ENCODE data around the gene KCNJ16.

Gene KCNJ16

DNA sequence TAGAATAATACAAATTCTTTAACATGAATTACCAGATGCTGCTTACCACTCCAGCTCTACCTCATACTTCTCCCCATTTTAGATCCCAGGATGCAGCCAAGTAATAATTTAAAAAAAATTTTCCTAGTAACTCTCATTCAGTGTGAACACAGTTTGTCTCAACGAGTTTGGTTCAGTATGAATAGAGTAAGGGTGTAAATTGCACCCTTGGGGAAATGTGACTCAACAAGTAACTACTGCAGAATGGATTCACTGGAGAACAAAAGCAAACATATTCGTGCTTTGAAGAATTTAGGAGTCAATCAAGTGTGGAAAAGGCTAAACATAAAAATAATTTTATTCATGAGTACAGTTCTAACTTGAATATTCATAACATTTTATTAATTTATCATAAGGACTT is 23.0 kb downstream of the KCNJ16 start:
- H3K27me3 ChIP-seq (ENCODE audit: insufficient read depth, insufficient read length): no peaks in the 10 kb centered on the region
- H3K4me1 ChIP-seq (ENCODE audit: insufficient read depth, insufficient read length): no peaks in the 10 kb centered on the region
- H3K4me3 ChIP-seq (ENCODE audit: insufficient read length, low read depth): no peak overlapping the region
- TF ChIP-seq ZNF274 (IDR thresholded peaks at IDR 0.05; ENCODE audit: low read depth, low read length) (no peak), YY1 (IDR thresholded peaks at IDR 0.05; ENCODE audit: insufficient read depth, insufficient read length) (no peak), SUZ12 (IDR thresholded peaks at IDR 0.05; ENCODE audit: extremely low read depth, insufficient read depth, insufficient read length) (no peak)
- H3K9ac ChIP-seq (ENCODE audit: insufficient read length, low read depth): no peak overlapping the region
- DNase-seq (ENCODE audit: low read depth, low spot score): no peak
- H3K9me3 ChIP-seq (ENCODE audit: insufficient read depth, low read length): no peaks in the 10 kb centered on the region
- no peaks in the 10 kb centered on the region for H3K36me3 ChIP-seq (ENCODE audit: insufficient read depth, insufficient read length, low read length)

DNA sequence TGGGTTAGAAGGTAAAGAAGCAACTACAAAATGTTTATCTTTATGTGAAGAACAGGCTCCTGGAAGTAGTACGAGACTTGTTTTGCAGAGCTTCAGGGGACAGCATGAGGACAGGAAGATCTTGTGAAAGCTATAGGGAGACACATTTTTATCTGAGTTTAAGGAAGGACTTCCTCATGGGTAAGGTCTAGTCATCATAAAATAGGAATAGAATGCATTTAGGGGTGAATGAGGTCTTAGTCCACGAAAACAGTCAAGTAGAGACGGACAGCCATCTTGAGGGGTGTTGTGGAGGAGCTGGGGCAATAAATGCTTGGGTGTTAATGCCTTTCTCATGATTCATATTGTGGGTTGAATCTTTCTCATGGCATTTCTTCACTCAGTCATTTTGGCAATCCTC is 24.3 kb downstream of the KCNJ16 start:
- no peak overlapping the region for H3K9ac ChIP-seq (ENCODE audit: insufficient read length, low read depth)
- no peaks in the 10 kb centered on the region for H3K4me1 ChIP-seq (ENCODE audit: insufficient read depth, insufficient read length)
- no peaks in the 10 kb centered on the region for H3K27me3 ChIP-seq (ENCODE audit: insufficient read depth, insufficient read length)
- TF ChIP-seq ZNF274 (IDR thresholded peaks at IDR 0.05; ENCODE audit: low read depth, low read length): no peak
- H3K36me3 ChIP-seq (ENCODE audit: insufficient read depth, insufficient read length, low read length): no peaks in the 10 kb centered on the region
- no peak for DNase-seq (ENCODE audit: low read depth, low spot score)
- H3K9me3 ChIP-seq (ENCODE audit: insufficient read depth, low read length): no peaks in the 10 kb centered on the region
- no peak overlapping the region for H3K4me3 ChIP-seq (ENCODE audit: insufficient read length, low read depth)

DNA sequence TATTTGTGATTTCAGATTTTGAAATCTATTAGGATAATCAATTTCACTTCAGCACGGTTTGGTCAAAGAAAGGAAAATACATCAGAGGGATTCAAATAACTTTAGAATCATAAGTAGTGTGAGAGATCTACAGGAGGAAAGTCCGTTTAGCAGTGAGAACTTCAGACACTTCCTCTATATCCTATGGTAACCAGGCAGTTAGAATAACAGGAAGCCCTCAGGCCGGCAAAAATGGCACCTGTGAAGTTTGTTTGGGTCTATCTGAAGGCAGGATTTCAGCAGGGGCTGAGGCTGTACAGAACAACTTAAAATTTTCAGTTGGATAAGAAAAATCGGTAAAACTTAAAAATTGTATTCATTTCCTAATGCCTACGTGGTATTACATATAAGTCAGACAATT is 24.9 kb downstream of the KCNJ16 start:
- H3K36me3 ChIP-seq (ENCODE audit: insufficient read depth, insufficient read length, low read length): no peaks in the 10 kb centered on the region
- no peaks in the 10 kb centered on the region for H3K27me3 ChIP-seq (ENCODE audit: insufficient read depth, insufficient read length)
- no peak for DNase-seq (ENCODE audit: low read depth, low spot score)
- H3K4me1 ChIP-seq (ENCODE audit: insufficient read depth, insufficient read length): no peaks in the 10 kb centered on the region
- H3K4me3 ChIP-seq (ENCODE audit: insufficient read length, low read depth): no peak overlapping the region
- TF ChIP-seq ZNF274 (IDR thresholded peaks at IDR 0.05; ENCODE audit: low read depth, low read length) (no peak), YY1 (IDR thresholded peaks at IDR 0.05; ENCODE audit: insufficient read depth, insufficient read length) (no peak), SUZ12 (IDR thresholded peaks at IDR 0.05; ENCODE audit: extremely low read depth, insufficient read depth, insufficient read length) (no peak)
- H3K9me3 ChIP-seq (ENCODE audit: insufficient read depth, low read length): no peaks in the 10 kb centered on the region
- H3K9ac ChIP-seq (ENCODE audit: insufficient read length, low read depth): no peak overlapping the region

DNA sequence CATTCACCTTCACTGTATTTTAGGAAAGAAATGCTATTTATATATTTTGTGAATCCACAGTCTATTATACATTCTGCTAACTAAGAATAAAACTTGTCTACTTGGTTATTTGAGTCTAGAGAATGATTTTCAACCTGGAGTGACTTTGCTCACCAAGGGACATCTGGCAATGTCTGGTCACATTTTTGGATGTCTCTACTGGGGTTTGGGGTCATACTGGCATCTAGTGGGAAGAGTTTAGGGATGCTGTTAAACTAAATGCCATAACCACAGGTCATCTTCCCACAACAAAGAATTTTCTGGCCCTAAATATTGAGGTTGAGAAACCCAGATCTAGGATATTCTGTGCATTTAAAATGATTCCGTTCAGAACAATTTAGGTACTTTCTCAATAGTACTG is 26.0 kb downstream of the KCNJ16 start:
- H3K4me3 ChIP-seq (ENCODE audit: insufficient read length, low read depth): no peak overlapping the region
- no peaks in the 10 kb centered on the region for H3K9me3 ChIP-seq (ENCODE audit: insufficient read depth, low read length)
- H3K27me3 ChIP-seq (ENCODE audit: insufficient read depth, insufficient read length): no peaks in the 10 kb centered on the region
- no peak for DNase-seq (ENCODE audit: low read depth, low spot score)
- no peak for TF ChIP-seq SUZ12 (IDR thresholded peaks at IDR 0.05; ENCODE audit: extremely low read depth, insufficient read depth, insufficient read length)
- TF ChIP-seq ZNF274 (IDR thresholded peaks at IDR 0.05; ENCODE audit: low read depth, low read length): no peak
- no peak for TF ChIP-seq YY1 (IDR thresholded peaks at IDR 0.05; ENCODE audit: insufficient read depth, insufficient read length)
- H3K4me1 ChIP-seq (ENCODE audit: insufficient read depth, insufficient read length): no peaks in the 10 kb centered on the region
- no peak overlapping the region for H3K9ac ChIP-seq (ENCODE audit: insufficient read length, low read depth)
- H3K36me3 ChIP-seq (ENCODE audit: insufficient read depth, insufficient read length, low read length): no peaks in the 10 kb centered on the region

DNA sequence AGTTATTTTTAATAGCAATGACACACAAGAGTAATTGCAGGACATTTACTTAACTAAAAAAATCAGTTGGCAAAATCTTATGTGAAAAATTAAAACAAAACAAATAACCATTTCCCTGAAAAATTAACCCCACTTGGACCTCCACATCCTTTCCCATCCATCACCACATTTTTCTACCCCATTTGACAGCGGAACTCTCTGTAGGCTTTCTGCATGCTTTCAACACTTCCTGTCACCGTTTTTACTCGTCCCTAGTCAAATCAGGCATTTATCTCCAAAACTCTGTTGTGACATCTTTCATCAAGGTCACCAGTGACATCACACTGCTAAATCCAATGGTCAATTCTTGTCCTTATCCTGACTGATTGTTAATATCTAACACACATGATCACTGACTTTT is 27.5 kb downstream of the KCNJ16 start:
- no peak overlapping the region for H3K9ac ChIP-seq (ENCODE audit: insufficient read length, low read depth)
- H3K4me1 ChIP-seq (ENCODE audit: insufficient read depth, insufficient read length): no peaks in the 10 kb centered on the region
- TF ChIP-seq SUZ12 (IDR thresholded peaks at IDR 0.05; ENCODE audit: extremely low read depth, insufficient read depth, insufficient read length) (no peak), ZNF274 (IDR thresholded peaks at IDR 0.05; ENCODE audit: low read depth, low read length) (no peak), YY1 (IDR thresholded peaks at IDR 0.05; ENCODE audit: insufficient read depth, insufficient read length) (no peak)
- no peaks in the 10 kb centered on the region for H3K36me3 ChIP-seq (ENCODE audit: insufficient read depth, insufficient read length, low read length)
- H3K9me3 ChIP-seq (ENCODE audit: insufficient read depth, low read length): no peaks in the 10 kb centered on the region
- no peaks in the 10 kb centered on the region for H3K27me3 ChIP-seq (ENCODE audit: insufficient read depth, insufficient read length)
- H3K4me3 ChIP-seq (ENCODE audit: insufficient read length, low read depth): no peak overlapping the region
- DNase-seq (ENCODE audit: low read depth, low spot score): no peak

DNA sequence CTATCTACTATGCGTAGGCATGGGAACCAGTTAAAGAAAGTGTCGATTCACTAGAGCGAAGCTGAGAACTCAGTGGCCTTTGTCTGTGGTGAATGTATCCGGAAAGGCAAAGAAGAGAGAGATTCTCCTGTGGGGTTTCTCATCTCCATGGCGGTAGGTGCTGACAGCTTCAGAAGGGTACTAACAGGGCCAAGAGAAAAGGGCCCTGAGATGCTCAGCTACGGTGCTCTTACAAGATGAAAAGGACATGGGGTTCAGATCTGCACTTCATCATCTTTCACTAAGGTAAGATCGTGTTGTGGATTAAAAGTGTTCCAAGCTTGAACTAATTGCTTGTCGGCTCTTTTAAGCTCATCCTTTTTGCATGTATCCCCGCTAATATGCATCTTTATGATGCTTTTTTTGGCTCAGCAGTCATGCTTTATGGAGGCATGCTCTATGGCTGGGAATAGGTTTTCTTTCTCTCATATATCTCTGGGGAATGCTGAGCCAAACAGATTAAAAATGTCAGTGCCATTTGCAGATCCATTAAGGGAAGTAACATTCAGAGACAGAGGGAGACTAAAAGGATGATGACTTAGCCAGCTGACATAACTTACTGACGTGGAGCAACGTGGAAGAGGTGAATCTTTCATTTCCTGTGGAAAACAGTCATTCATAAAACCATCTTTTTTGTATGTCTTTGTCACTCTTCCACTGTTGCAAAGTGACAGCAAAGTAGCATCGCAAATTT is 29.9 kb downstream of the KCNJ16 start:
- H3K36me3 ChIP-seq (ENCODE audit: insufficient read depth, insufficient read length, low read length): no peaks in the 10 kb centered on the region
- no peak overlapping the region for H3K4me3 ChIP-seq (ENCODE audit: insufficient read length, low read depth)
- TF ChIP-seq SUZ12 (IDR thresholded peaks at IDR 0.05; ENCODE audit: extremely low read depth, insufficient read depth, insufficient read length): no peak
- no peak for TF ChIP-seq YY1 (IDR thresholded peaks at IDR 0.05; ENCODE audit: insufficient read depth, insufficient read length)
- TF ChIP-seq ZNF274 (IDR thresholded peaks at IDR 0.05; ENCODE audit: low read depth, low read length): no peak
- H3K9ac ChIP-seq (ENCODE audit: insufficient read length, low read depth): no peak overlapping the region
- H3K9me3 ChIP-seq (ENCODE audit: insufficient read depth, low read length): no peaks in the 10 kb centered on the region
- H3K4me1 ChIP-seq (ENCODE audit: insufficient read depth, insufficient read length): no peaks in the 10 kb centered on the region
- no peaks in the 10 kb centered on the region for H3K27me3 ChIP-seq (ENCODE audit: insufficient read depth, insufficient read length)
- DNase-seq (ENCODE audit: low read depth, low spot score): no peak

DNA sequence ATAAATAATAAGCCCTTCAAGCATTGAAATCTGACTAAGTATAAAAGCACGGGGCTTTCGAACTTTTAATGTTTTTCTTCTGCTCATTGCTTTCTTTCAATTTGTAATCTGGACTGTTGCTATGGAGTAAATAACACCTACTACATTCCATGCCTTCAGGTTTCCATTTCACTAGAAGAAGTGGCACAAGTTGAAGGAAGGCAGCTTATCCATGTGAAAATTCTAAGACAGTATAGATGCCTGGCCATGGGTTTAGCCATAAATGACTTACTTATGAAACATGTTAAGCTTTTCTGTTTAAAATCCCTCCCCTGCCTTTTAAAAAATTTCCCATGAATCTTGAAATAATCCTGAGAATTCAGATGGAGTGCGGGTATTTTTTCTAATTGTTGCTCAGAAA is 30.6 kb downstream of the KCNJ16 start:
- no peak overlapping the region for H3K9ac ChIP-seq (ENCODE audit: insufficient read length, low read depth)
- TF ChIP-seq YY1 (IDR thresholded peaks at IDR 0.05; ENCODE audit: insufficient read depth, insufficient read length) (no peak), SUZ12 (IDR thresholded peaks at IDR 0.05; ENCODE audit: extremely low read depth, insufficient read depth, insufficient read length) (no peak), ZNF274 (IDR thresholded peaks at IDR 0.05; ENCODE audit: low read depth, low read length) (no peak)
- no peaks in the 10 kb centered on the region for H3K36me3 ChIP-seq (ENCODE audit: insufficient read depth, insufficient read length, low read length)
- no peak overlapping the region for H3K4me3 ChIP-seq (ENCODE audit: insufficient read length, low read depth)
- no peaks in the 10 kb centered on the region for H3K4me1 ChIP-seq (ENCODE audit: insufficient read depth, insufficient read length)
- no peaks in the 10 kb centered on the region for H3K27me3 ChIP-seq (ENCODE audit: insufficient read depth, insufficient read length)
- H3K9me3 ChIP-seq (ENCODE audit: insufficient read depth, low read length): no peaks in the 10 kb centered on the region
- DNase-seq (ENCODE audit: low read depth, low spot score): no peak

Data from NT2/D1 (cell line).